IMR-90 (cell line): Measurements from ENCODE around the gene PAX2.

Experiments used
- BHLHE40 ChIP-seq: fragments of 150-350 bp; IDR thresholded peaks from 2 replicates; pipeline ENCODE4 v1.6.1; 2016; ENCODE audit warnings: mild to moderate bottlenecking, low read depth, low read length
- CEBPB ChIP-seq: IDR thresholded peaks from 2 replicates; pipeline ENCODE4 v1.6.1; 2012; ENCODE audit warnings: low read depth, low read length, improper control_type of control experiment
- FOS ChIP-seq: fragments of 150-350 bp; IDR thresholded peaks from 2 replicates; pipeline ENCODE4 v1.6.1; 2016; ENCODE audit warnings: low read depth, low read length
- MAFK ChIP-seq: IDR thresholded peaks from 2 replicates; pipeline ENCODE4 v1.6.1; 2012; ENCODE audit warnings: low read depth, low read length, improper control_type of control experiment
- MAZ ChIP-seq: IDR thresholded peaks from 2 replicates; pipeline ENCODE4 v1.6.1; 2012; ENCODE audit warnings: low read depth, mild to moderate bottlenecking, low read length, improper control_type of control experiment, moderate library complexity, borderline replicate concordance
- POLR2A ChIP-seq: IDR thresholded peaks from 2 replicates; pipeline ENCODE4 v1.6.1; 2012; ENCODE audit warnings: mild to moderate bottlenecking, low read depth, low read length
- RAD21 ChIP-seq: IDR thresholded peaks from 2 replicates; pipeline ENCODE4 v1.6.1; 2012; ENCODE audit warnings: low read length, improper control_type of control experiment
- RFX5 ChIP-seq: IDR thresholded peaks from 2 replicates; pipeline ENCODE4 v1.8.0; 2012; ENCODE audit warnings: low read depth, mild to moderate bottlenecking, low read length, moderate library complexity
- SMC3 ChIP-seq: fragments of 150-350 bp; IDR thresholded peaks from 2 replicates; pipeline ENCODE4 v1.6.1; 2016; ENCODE audit warnings: low read depth, mild to moderate bottlenecking, antibody characterized with exemption, low read length, moderate library complexity
- USF2 ChIP-seq: fragments of 150-350 bp; IDR thresholded peaks from 2 replicates; pipeline ENCODE4 v1.6.1; 2017; ENCODE audit warnings: mild to moderate bottlenecking, antibody characterized with exemption, low read length, low read depth
- TF ChIP-seq, protein P1 (sequence below): conservative IDR thresholded peaks from 2 replicates; pipeline ENCODE4 v1.5.1; 2012; ENCODE audit warnings: mild to moderate bottlenecking, low read depth, low read length, improper control_type of control experiment

DNA sequence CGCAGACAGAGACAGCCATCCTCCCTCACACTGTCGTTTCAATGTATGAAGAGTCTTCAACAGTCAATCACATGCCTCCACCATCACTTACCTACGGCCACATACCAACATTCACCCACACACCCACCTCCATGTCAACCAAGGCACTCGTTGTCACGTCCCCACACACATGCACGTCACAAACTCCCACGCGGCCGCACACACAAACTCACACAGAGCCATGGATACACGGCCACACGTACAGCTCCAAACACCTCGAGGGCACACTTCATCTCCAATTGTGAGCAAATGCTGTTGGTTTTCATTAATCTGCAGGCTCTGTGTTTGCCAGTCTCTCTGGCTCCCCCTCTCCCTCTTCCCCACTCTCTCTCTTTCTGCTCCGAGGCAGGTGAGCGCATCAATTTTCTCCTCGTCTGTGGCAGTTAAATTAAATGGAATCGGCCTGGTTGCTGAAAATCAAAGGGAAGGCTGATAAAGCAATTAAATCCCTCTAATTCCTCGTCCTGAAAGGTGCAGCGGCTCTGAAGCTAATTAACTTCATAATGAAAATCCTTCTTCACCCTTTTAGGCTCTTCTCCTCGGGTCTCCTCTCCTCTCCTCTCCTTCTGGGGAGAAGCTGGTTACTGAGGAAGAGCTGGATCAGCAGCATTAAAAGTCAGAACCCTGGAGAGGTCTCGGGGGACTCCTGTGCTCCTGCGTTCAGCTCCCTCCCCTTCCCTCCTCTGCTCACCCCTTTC, 113.5 kb downstream of the PAX2 start:
- TF ChIP-seq, protein P1, sequence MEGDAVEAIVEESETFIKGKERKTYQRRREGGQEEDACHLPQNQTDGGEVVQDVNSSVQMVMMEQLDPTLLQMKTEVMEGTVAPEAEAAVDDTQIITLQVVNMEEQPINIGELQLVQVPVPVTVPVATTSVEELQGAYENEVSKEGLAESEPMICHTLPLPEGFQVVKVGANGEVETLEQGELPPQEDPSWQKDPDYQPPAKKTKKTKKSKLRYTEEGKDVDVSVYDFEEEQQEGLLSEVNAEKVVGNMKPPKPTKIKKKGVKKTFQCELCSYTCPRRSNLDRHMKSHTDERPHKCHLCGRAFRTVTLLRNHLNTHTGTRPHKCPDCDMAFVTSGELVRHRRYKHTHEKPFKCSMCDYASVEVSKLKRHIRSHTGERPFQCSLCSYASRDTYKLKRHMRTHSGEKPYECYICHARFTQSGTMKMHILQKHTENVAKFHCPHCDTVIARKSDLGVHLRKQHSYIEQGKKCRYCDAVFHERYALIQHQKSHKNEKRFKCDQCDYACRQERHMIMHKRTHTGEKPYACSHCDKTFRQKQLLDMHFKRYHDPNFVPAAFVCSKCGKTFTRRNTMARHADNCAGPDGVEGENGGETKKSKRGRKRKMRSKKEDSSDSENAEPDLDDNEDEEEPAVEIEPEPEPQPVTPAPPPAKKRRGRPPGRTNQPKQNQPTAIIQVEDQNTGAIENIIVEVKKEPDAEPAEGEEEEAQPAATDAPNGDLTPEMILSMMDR, result no peak
- TF ChIP-seq MAFK (no peak), POLR2A (no peak), CEBPB (no peak), RAD21 (no peak), SMC3 (no peak), FOS (no peak), RFX5 (no peak), BHLHE40 (no peak), MAZ (no peak), USF2 (no peak)
